ENCODE results near the gene RABGAP1.

The RABGAP1 gene

DNA sequence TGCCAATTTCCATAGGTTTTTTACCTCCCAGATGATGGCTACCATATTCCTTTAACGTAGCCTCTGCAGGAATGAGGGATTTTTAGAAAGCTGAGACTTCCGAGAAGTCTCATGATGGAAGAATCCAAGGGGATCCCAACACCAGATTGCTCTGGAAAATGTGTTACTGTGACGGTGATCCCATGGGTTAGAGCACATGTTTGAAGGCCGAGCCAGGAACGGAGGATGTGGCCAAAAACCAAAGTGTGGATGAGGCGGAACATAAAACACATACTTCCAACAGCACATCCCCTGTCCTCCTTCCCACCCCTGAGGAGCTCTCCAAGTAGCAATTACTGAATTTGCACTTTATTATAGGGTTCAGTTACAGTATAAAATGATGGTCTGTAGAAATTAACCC lies 175.2 kb downstream of the RABGAP1 start:
- Histone ChIP-seq H3K4me1 (ENCODE audit: control insufficient read depth, insufficient read depth, low read length) (no peaks in the 10 kb centered on the region), H3K36me3 (ENCODE audit: control insufficient read depth in 2 of 2, insufficient read depth in 1 of 2, low read length in 2 of 2) (peaks cover 0 to 16% of the 10 kb centered on the region in 2 experiments; a peak in 1 of 3 replicates), H3K4me3 (ENCODE audit: low read depth, low read length) (no peak overlapping the region), H3K9me3 (ENCODE audit: control insufficient read depth, insufficient read depth, low read depth, low read length) (no peaks in the 10 kb centered on the region), H3K27ac (ENCODE audit: extremely low read depth, low read depth, low read length) (no peak overlapping the region)
- TF ChIP-seq ZNF558 (tag by site-specific recombination; IDR thresholded peaks at IDR 0.05) (no peak), PRDM6 (tag by site-specific recombination; IDR thresholded peaks at IDR 0.05) (no peak), ZNF223 (tag by site-specific recombination; IDR thresholded peaks at IDR 0.05) (no peak), ZNF677 (tag by site-specific recombination; IDR thresholded peaks at IDR 0.05) (no peak), GLIS2 (tag by site-specific recombination; IDR thresholded peaks at IDR 0.05) (no peak), ZNF416 (tag by site-specific recombination; IDR thresholded peaks at IDR 0.05) (no peak), ZNF670 (tag by site-specific recombination; IDR thresholded peaks at IDR 0.05; ENCODE audit: low read depth) (no peak), ZNF121 (tag by site-specific recombination; IDR thresholded peaks at IDR 0.05) (no peak), KLF1 (tag by site-specific recombination; IDR thresholded peaks at IDR 0.05) (no peak), ZNF501 (tag by site-specific recombination; IDR thresholded peaks at IDR 0.05) (no peak), ZBTB17 (tag by site-specific recombination; IDR thresholded peaks at IDR 0.05) (no peak), ZNF747 (tag by site-specific recombination; IDR thresholded peaks at IDR 0.05) (no peak), KLF17 (tag by site-specific recombination; IDR thresholded peaks at IDR 0.05) (no peak), ZNF37A (tag by site-specific recombination; IDR thresholded peaks at IDR 0.05) (no peak)
- TF ChIP-seq, protein P1, sequence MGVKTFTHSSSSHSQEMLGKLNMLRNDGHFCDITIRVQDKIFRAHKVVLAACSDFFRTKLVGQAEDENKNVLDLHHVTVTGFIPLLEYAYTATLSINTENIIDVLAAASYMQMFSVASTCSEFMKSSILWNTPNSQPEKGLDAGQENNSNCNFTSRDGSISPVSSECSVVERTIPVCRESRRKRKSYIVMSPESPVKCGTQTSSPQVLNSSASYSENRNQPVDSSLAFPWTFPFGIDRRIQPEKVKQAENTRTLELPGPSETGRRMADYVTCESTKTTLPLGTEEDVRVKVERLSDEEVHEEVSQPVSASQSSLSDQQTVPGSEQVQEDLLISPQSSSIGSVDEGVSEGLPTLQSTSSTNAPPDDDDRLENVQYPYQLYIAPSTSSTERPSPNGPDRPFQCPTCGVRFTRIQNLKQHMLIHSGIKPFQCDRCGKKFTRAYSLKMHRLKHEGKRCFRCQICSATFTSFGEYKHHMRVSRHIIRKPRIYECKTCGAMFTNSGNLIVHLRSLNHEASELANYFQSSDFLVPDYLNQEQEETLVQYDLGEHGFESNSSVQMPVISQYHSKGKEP (tag by site-specific recombination; IDR thresholded peaks at IDR 0.05), result no peak
- TF ChIP-seq, protein P2, sequence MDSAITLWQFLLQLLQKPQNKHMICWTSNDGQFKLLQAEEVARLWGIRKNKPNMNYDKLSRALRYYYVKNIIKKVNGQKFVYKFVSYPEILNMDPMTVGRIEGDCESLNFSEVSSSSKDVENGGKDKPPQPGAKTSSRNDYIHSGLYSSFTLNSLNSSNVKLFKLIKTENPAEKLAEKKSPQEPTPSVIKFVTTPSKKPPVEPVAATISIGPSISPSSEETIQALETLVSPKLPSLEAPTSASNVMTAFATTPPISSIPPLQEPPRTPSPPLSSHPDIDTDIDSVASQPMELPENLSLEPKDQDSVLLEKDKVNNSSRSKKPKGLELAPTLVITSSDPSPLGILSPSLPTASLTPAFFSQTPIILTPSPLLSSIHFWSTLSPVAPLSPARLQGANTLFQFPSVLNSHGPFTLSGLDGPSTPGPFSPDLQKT (IDR thresholded peaks at IDR 0.05; ENCODE audit: borderline replicate concordance, low read depth, low read length), result no peak
- ChIA-PET CTCF (interaction anchor here (0.7 kb wide), 1 partner anchor 99 kb away, joined by 3 read pairs; no protein-coding TSS in a partner anchor), POLR2A (no interaction called here)

GRCh38 chr9:123119566-123119965 lies 178.7 kb downstream of the RABGAP1 start:
- Histone ChIP-seq H3K9me3 (ENCODE audit: control insufficient read depth, insufficient read depth, low read depth, low read length) (no peaks in the 10 kb centered on the region), H3K4me1 (ENCODE audit: control insufficient read depth, insufficient read depth, low read length) (no peaks in the 10 kb centered on the region), H3K4me3 (ENCODE audit: low read depth, low read length) (no peak overlapping the region), H3K36me3 (ENCODE audit: control insufficient read depth in 2 of 2, insufficient read depth in 1 of 2, low read length in 2 of 2) (peaks cover 0 to 9% of the 10 kb centered on the region in 2 experiments; a peak in 1 of 3 replicates), H3K27ac (ENCODE audit: extremely low read depth, low read depth, low read length) (no peak overlapping the region)
- ChIA-PET CTCF (interaction anchor here (1.1 to 1.8 kb wide), 3 partner anchors 231 to 269 kb away, joined by 3 to 8 read pairs (median 4); no protein-coding TSS in a partner anchor), POLR2A (no interaction called here)
- TF ChIP-seq ZNF18 (tag by site-specific recombination; IDR thresholded peaks at IDR 0.05), result no peak
- TF ChIP-seq ZNF560 (tag by site-specific recombination; IDR thresholded peaks at IDR 0.05; ENCODE audit: borderline replicate concordance), result no peak
- TF ChIP-seq ZNF132 (tag by site-specific recombination; IDR thresholded peaks at IDR 0.05; ENCODE audit: borderline replicate concordance), result no peak
- TF ChIP-seq, protein P3, sequence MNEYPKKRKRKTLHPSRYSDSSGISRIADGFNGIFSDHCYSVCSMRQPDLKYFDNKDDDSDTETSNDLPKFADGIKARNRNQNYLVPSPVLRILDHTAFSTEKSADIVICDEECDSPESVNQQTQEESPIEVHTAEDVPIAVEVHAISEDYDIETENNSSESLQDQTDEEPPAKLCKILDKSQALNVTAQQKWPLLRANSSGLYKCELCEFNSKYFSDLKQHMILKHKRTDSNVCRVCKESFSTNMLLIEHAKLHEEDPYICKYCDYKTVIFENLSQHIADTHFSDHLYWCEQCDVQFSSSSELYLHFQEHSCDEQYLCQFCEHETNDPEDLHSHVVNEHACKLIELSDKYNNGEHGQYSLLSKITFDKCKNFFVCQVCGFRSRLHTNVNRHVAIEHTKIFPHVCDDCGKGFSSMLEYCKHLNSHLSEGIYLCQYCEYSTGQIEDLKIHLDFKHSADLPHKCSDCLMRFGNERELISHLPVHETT (tag by site-specific recombination; IDR thresholded peaks at IDR 0.05), result no peak
- no peak for TF ChIP-seq ZNF404 (tag by site-specific recombination; IDR thresholded peaks at IDR 0.05)
- TF ChIP-seq ZNF266 (tag by site-specific recombination; IDR thresholded peaks at IDR 0.05; ENCODE audit: low read depth), result no peak
- TF ChIP-seq ZNF449 (tag by site-specific recombination; IDR thresholded peaks at IDR 0.05), result no peak
- TF ChIP-seq KLF17 (tag by site-specific recombination; IDR thresholded peaks at IDR 0.05), result no peak
- no peak for TF ChIP-seq ZNF324 (tag by site-specific recombination; IDR thresholded peaks at IDR 0.05)
- no peak for TF ChIP-seq SCRT1 (tag by site-specific recombination; IDR thresholded peaks at IDR 0.05; ENCODE audit: borderline replicate concordance)

Data from HEK293 (cell line).